K562 (cell line): ENCODE results near the gene RRBP1. TPM values are rescaled to one million over a fixed set of nuclear protein-coding genes. Genes with fewer than 3 reads are reported as not detected.

Experiments used
- ATAC-seq: fragments of 200-7000 bp; cut with Tn5 transposase; 3 replicates; pipeline ENCODE4 v1.9.1; 2020; ENCODE audit warnings: moderate library complexity
- BruUV-seq: library from RNA; stranded (reverse); fragments of 400-500 nt; replicated peaks from 2 replicates; lab custom pipeline; 2021; lab: Mats Ljungman, UMichigan
- CTCF ChIA-PET: fragments of 300-600 bp; formaldehyde crosslinking; extraction: SDS; loops from one replicate; lab custom pipeline; 2021; ENCODE audit warnings: low intra/inter-chr PET ratio; lab: Yijun Ruan, JAX
- POLR2A ChIA-PET: fragments of 300-600, 350-650 bp; sonication (Branson Sonifier 250); formaldehyde crosslinking; extraction: SDS; loops from one replicate; lab custom pipeline; 2021; ENCODE audit warnings: antibody characterized with exemption, inconsistent platforms; lab: Yijun Ruan, JAX
- DNase-seq, 4 experiments: peaks; one replicate each; pipeline versions ENCODE4 v3.0.0 to v3.0.0-alpha.2; 2011 to 2018; ENCODE audit warnings: low spot score in 3 of 4, mixed read lengths in 3 of 4; ENCODE audit errors: extremely low read depth in 1 of 4
- FAIRE-seq: peaks from 2 replicates; lab custom pipeline; 2011; peaks lifted over from hg19 to GRCh38; lab: Jason Lieb, UNC
- H2AFZ ChIP-seq: 2 replicates; pipeline ENCODE4 v1.6.0; 2011; ENCODE audit warnings: low read depth, low read length, control low read depth, inconsistent platforms
- H3K27ac ChIP-seq: fragments of 200-600 bp; 3 replicates; pipeline ENCODE4 v1.8.0; 2011; ENCODE audit warnings: low read depth, mild to moderate bottlenecking, control low read depth, inconsistent platforms, low read length, moderate library complexity, mixed read lengths; ENCODE audit errors: extremely low read depth
- H3K27me3 ChIP-seq, 2 experiments: fragments of 300-600 bp in 1 of 2; 2 replicates in 1 of 2; 3 replicates in 1 of 2; pipeline versions ENCODE4 v1.6.0 to v1.8.0; 2011; ENCODE audit warnings: inconsistent platforms in 2 of 2, low read length in 2 of 2, mild to moderate bottlenecking in 1 of 2, mixed read lengths in 1 of 2, moderate library complexity in 1 of 2; ENCODE audit not compliant: control insufficient read depth in 2 of 2, insufficient read depth in 2 of 2
- H3K36me3 ChIP-seq: fragments of 300-600 bp; 3 replicates; pipeline ENCODE4 v1.8.0; 2011; ENCODE audit warnings: mild to moderate bottlenecking, low read length, inconsistent platforms; ENCODE audit not compliant: control insufficient read depth, insufficient read depth
- H3K4me1 ChIP-seq, 2 experiments: fragments of 200-600 bp in 1 of 2; replicated peaks in 1 of 2; 2 replicates in 1 of 2; 3 replicates in 1 of 2; pipeline versions ENCODE4 v1.5.1 to v1.8.0; 2011; ENCODE audit warnings: inconsistent platforms in 2 of 2, low read length in 2 of 2, mild to moderate bottlenecking in 1 of 2, mixed read lengths in 1 of 2, moderate library complexity in 1 of 2; ENCODE audit not compliant: control insufficient read depth in 2 of 2, insufficient read depth in 2 of 2
- H3K4me2 ChIP-seq: 2 replicates; pipeline ENCODE4 v1.6.1; 2011; ENCODE audit warnings: low read length, control low read depth, inconsistent platforms, mixed read lengths; ENCODE audit not compliant: insufficient read depth
- H3K4me3 ChIP-seq: fragments of 200-600 bp; sonication (generic), shearing (Covaris generic); 2 replicates; pipeline ENCODE4 v1.5.1; 2016; ENCODE audit warnings: control low read depth, inconsistent platforms
- H3K79me2 ChIP-seq: fragments of 200-600 bp; 3 replicates; pipeline ENCODE4 v1.8.0; 2011; ENCODE audit warnings: low read length, inconsistent platforms; ENCODE audit not compliant: control insufficient read depth, insufficient read depth
- H3K9ac ChIP-seq, 2 experiments: 2 replicates each; pipeline versions ENCODE4 v1.6.0 to v1.6.1; 2011; ENCODE audit warnings: low read depth in 2 of 2, low read length in 2 of 2, control low read depth in 1 of 2, inconsistent platforms in 1 of 2, mild to moderate bottlenecking in 1 of 2, mixed read lengths in 1 of 2; ENCODE audit not compliant: insufficient read depth in 1 of 2
- H3K9me1 ChIP-seq: one replicate; pipeline ENCODE4 v1.6.0; 2011; ENCODE audit warnings: inconsistent platforms, mild to moderate bottlenecking, low read length, moderate library complexity; ENCODE audit not compliant: control insufficient read depth, insufficient read depth
- H3K9me3 ChIP-seq: replicated peaks from 2 replicates; pipeline ENCODE4 v1.5.1; 2011; ENCODE audit warnings: low read depth, low read length, inconsistent platforms; ENCODE audit not compliant: control insufficient read depth, insufficient read depth
- H4K20me1 ChIP-seq: replicated peaks from 2 replicates; pipeline ENCODE4 v1.6.1; 2011; ENCODE audit warnings: low read length, inconsistent platforms, mixed read lengths; ENCODE audit not compliant: control insufficient read depth, insufficient read depth
- CHD2 ChIP-seq: IDR thresholded peaks from 2 replicates; pipeline ENCODE4 v1.6.1; 2011; ENCODE audit warnings: low read depth, low read length
- CLOCK ChIP-seq: fragments of 250-450 bp; sonication (Bioruptor Pico); IDR thresholded peaks from 2 replicates; pipeline ENCODE4 v1.4.0; 2020; ENCODE audit warnings: mild to moderate bottlenecking, moderate library complexity, borderline replicate concordance
- ETV5 ChIP-seq: sonication (generic); formaldehyde crosslinking; IDR thresholded peaks from 2 replicates; pipeline ENCODE4 v1.4.0; 2020; ENCODE audit warnings: low read depth, mild to moderate bottlenecking, missing genetic modification reagents
- FOXJ3 ChIP-seq: sonication (generic); formaldehyde crosslinking; IDR thresholded peaks from 2 replicates; pipeline ENCODE4 v1.4.0; 2020; ENCODE audit warnings: mild to moderate bottlenecking, missing genetic modification reagents
- HDAC6 ChIP-seq: IDR thresholded peaks from 2 replicates; pipeline ENCODE4 v1.6.1; 2012; ENCODE audit warnings: low read depth, mild to moderate bottlenecking, control low read depth, inconsistent platforms, low read length, moderate library complexity
- KAT2B ChIP-seq: IDR thresholded peaks from one replicate; pipeline ENCODE4 v1.6.1; 2012; ENCODE audit warnings: low read depth, mild to moderate bottlenecking, control low read depth, inconsistent platforms, low read length, moderate library complexity
- MLLT1 ChIP-seq, 2 experiments: fragments of 450-650 bp; IDR thresholded peaks; 2 replicates each; pipeline ENCODE4 v1.6.1; 2016
- PHB2 ChIP-seq: fragments of 450-650 bp; IDR thresholded peaks from 2 replicates; pipeline ENCODE4 v1.6.1; 2017; ENCODE audit warnings: low read depth
- RAD51 ChIP-seq: fragments of 450-650 bp; IDR thresholded peaks from 2 replicates; pipeline ENCODE4 v1.7.1; 2016; ENCODE audit warnings: low read depth, mild to moderate bottlenecking, borderline replicate concordance
- SNRNP70 ChIP-seq: fragments of 200-400 bp; formaldehyde crosslinking; optimal IDR thresholded peaks from 2 replicates; pipeline ENCODE3; 2017; ENCODE audit warnings: low read depth, low read length
- TFAP4 ChIP-seq: sonication (generic); formaldehyde crosslinking; IDR thresholded peaks from 2 replicates; pipeline ENCODE4 v1.8.0; 2022; ENCODE audit warnings: missing genetic modification reagents, mild to moderate bottlenecking, moderate library complexity, borderline replicate concordance
- ZNF239 ChIP-seq: fragments of 250-450 bp; sonication (Bioruptor Pico); IDR thresholded peaks from 2 replicates; pipeline ENCODE4 v1.4.0; 2020; ENCODE audit warnings: mild to moderate bottlenecking
- ZNF696 ChIP-seq: fragments of 250-450 bp; sonication (Bioruptor Pico); conservative IDR thresholded peaks from 2 replicates; pipeline ENCODE4 v1.4.0; 2020; ENCODE audit warnings: mild to moderate bottlenecking, moderate library complexity
- ZNF778 ChIP-seq: fragments of 450-650 bp; formaldehyde crosslinking; IDR thresholded peaks from 2 replicates; pipeline ENCODE4 v1.4.0; 2020; ENCODE audit warnings: mild to moderate bottlenecking, moderate library complexity
- WGBS: fragments of 100-300 bp; shearing (Covaris generic); methylation state at CpG from one replicate; pipeline ENCODE4 v1.1.6; 2016; ENCODE audit warnings: low coverage, mixed read lengths; ENCODE audit not compliant: insufficient coverage; ENCODE audit errors: missing lambda C conversion rate; 5-methylcytosine and 5-hydroxymethylcytosine counted together
- in situ Hi-C: fragments of 300-500 bp; cut with MboI; formaldehyde crosslinking; loops from 4 replicates; pipeline ENCODE4 v1.15.0; 2018; ENCODE audit warnings: inconsistent platforms, mixed read lengths
- intact Hi-C: fragments of 100-400 bp; cut with micrococcal nuclease; formaldehyde crosslinking; loops from 2 replicates; pipeline ENCODE4 v1.14.2; 2022
- polyA plus RNA-seq, 8 experiments: library from polyadenylated mRNA; depleted of rRNA in 4 of 8; stranded (reverse) in 5 of 8; unstranded in 3 of 8; fragments of >200 nt; fragmentation: Nextera tagmentation in 2 of 8; fragmentation: Illumina TruSeq in 1 of 8; extraction: Ambion mirVana in 2 of 8; extraction: Trizol in 1 of 8; gene quantifications; 2 replicates each; pipeline versions ENCODE4 v1.2.1 to v1.2.3, GENCODE V29; 2011 to 2014; ENCODE audit warnings: inconsistent platforms in 1 of 8, missing spikeins in 1 of 8
- total RNA-seq, 7 experiments: library from RNA; depleted of rRNA in 6 of 7; stranded (reverse); fragments of >200 nt in 6 of 7; fragmentation: Illumina TruSeq in 2 of 7; extraction: Trizol in 2 of 7; gene quantifications; 2 replicates each; pipeline versions ENCODE4 v1.2.1 to v1.2.3, GENCODE V29; 2011 to 2021; ENCODE audit warnings: low replicate concordance in 1 of 7

Gene RRBP1
- total and polyA plus RNA-seq, 9 of the 15 experiments (the other 6 are each of a cell fraction or from before 2014, with no cell fraction given): 0.84 to 32.0 (median 17.6) TPM

GRCh38 chr20:17694767-17695166 is 12.7 kb upstream of the RRBP1 start:
- H3K9ac ChIP-seq: no peak overlapping the region
- no peak overlapping the region for H3K4me2 ChIP-seq
- intact Hi-C loops (no loop called here), in situ Hi-C loops (no loop called here)
- no peaks in the 10 kb centered on the region for H3K79me2 ChIP-seq
- H3K4me3 ChIP-seq: no peak overlapping the region
- no peak for ATAC-seq
- no peak overlapping the region for H3K27ac ChIP-seq
- no TSS peak for BruUV-seq
- POLR2A ChIA-PET: no interaction called here
- no peaks in the 10 kb centered on the region for H3K36me3 ChIP-seq
- H4K20me1 ChIP-seq: no peaks in the 10 kb centered on the region
- WGBS: 11% methylated on average over 3 of the region's 3 CpGs
- no peak for DNase-seq
- TF ChIP-seq HDAC6: no peak
- no peak for TF ChIP-seq FOXJ3 (CRISPR knock-in tag)
- no peak for TF ChIP-seq ZNF696 (CRISPR knock-in tag)
- no peak for TF ChIP-seq CHD2
- TF ChIP-seq SNRNP70: no peak
- TF ChIP-seq TFAP4: no peak
- no peak for TF ChIP-seq KAT2B
- TF ChIP-seq CLOCK (CRISPR knock-in tag): no peak
- no peak for TF ChIP-seq ZNF778 (CRISPR knock-in tag)
- TF ChIP-seq MLLT1 (IDR thresholded peaks at IDR 0.05): no peak
- no peak for TF ChIP-seq ZNF239 (CRISPR knock-in tag)
- TF ChIP-seq RAD51: no peak
- TF ChIP-seq PHB2: no peak
- TF ChIP-seq ETV5 (CRISPR knock-in tag): no peak
- CTCF ChIA-PET: no interaction called here
- H3K9me3 ChIP-seq: no peaks in the 10 kb centered on the region
- no peaks in the 10 kb centered on the region; a peak in 1 of 5 replicates for H3K4me1 ChIP-seq
- peaks cover 2 to 32% of the 10 kb centered on the region in 2 experiments; a peak in 4 of 5 replicates for H3K27me3 ChIP-seq
- no peak overlapping the region for H2AFZ ChIP-seq
- no peak for FAIRE-seq
- H3K9me1 ChIP-seq: no peaks in the 10 kb centered on the region
